Gastroesophageal sphincter (tissue), 3 donors: Measurements from ENCODE around the gene MEF2D.

Experiments used
- CTCF ChIP-seq, 4 experiments: fragments of 200-600 bp in 2 of 4; fragments of 450-650 bp in 2 of 4; sonication (generic) in 1 of 4; IDR thresholded peaks; one replicate each; pipeline ENCODE4 v1.5.1; 2017 to 2019; ENCODE audit warnings: antibody characterized with exemption in 4 of 4, mild to moderate bottlenecking in 2 of 4, moderate library complexity in 2 of 4
- EP300 ChIP-seq: sonication (generic); formaldehyde crosslinking; IDR thresholded peaks from one replicate; pipeline ENCODE4 v1.6.1; 2017; ENCODE audit warnings: antibody characterized with exemption, mild to moderate bottlenecking
- POLR2A ChIP-seq, 2 donors: fragments of 450-650 bp; IDR thresholded peaks; one replicate each; pipeline ENCODE4 v1.6.1; 2017; ENCODE audit warnings: antibody characterized with exemption in 2 of 2, mild to moderate bottlenecking in 2 of 2, moderate library complexity in 1 of 2
- POLR2AphosphoS5 ChIP-seq: sonication (generic); formaldehyde crosslinking; IDR thresholded peaks from one replicate; pipeline ENCODE4 v1.6.1; 2017; ENCODE audit warnings: antibody characterized with exemption

GRCh38 chr1:156425943-156426342 lies 74.6 kb downstream of the MEF2D start:
- no peak for TF ChIP-seq CTCF (IDR thresholded peaks at IDR 0.05)
- TF ChIP-seq POLR2AphosphoS5, result no peak
- TF ChIP-seq POLR2A (IDR thresholded peaks at IDR 0.05), result no peak
- no peak for TF ChIP-seq EP300
